Activated naive CD8-positive, alpha-beta T cell (primary cell): ENCODE results near the gene RGS9.
A peak's percentile ranks its signal among the peaks of the same experiment; 100 is the strongest.

ENCODE experiments used
- H3K27ac Mint-ChIP-seq: one replicate; pipeline ENCODE4 v1.8.0; 2021; ENCODE audit warnings: mixed read lengths
- H3K27me3 Mint-ChIP-seq: one replicate; pipeline ENCODE4 v1.8.0; 2021; ENCODE audit warnings: mixed read lengths
- H3K36me3 Mint-ChIP-seq: one replicate; pipeline ENCODE4 v1.8.0; 2021; ENCODE audit warnings: mixed read lengths
- H3K4me1 Mint-ChIP-seq: one replicate; pipeline ENCODE4 v1.8.0; 2021; ENCODE audit warnings: low read depth, mixed read lengths
- H3K4me3 Mint-ChIP-seq: one replicate; pipeline ENCODE4 v1.8.0; 2021; ENCODE audit warnings: mild to moderate bottlenecking, mixed read lengths
- H3K9me3 Mint-ChIP-seq: one replicate; pipeline ENCODE4 v1.8.0; 2021; ENCODE audit warnings: low read depth, mixed read lengths

The RGS9 gene

DNA sequence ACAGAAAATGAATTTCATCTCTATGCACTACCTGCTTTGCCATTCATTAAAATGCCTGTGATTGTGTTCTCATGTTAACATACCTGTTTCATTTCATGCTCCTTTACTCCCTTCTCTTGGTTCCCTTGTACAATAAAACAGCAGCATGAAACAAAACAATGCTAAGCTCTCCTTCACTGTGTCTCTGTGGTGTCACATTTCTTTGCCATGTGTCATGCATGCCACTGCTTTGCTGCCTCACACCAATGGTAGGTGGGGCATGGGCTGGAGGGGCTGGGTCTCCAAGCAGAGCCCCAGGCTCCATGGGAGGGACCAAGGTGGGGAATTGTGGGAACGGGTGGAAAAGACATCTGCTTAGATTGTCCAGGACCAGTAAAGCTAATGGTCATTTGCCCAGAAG, 83.6 kb downstream of the RGS9 start:
- no peaks in the 10 kb centered on the region for H3K4me1 Mint-ChIP-seq
- H3K9me3 Mint-ChIP-seq: no peaks in the 10 kb centered on the region
- H3K4me3 Mint-ChIP-seq: no peak overlapping the region
- H3K36me3 Mint-ChIP-seq: no peaks in the 10 kb centered on the region
- no peak overlapping the region for H3K27ac Mint-ChIP-seq
- peaks cover 7% of the 10 kb centered on the region for H3K27me3 Mint-ChIP-seq

GRCh38 chr17:65222214-65222738, 85.1 kb downstream of the RGS9 start:
- Mint-ChIP-seq H3K27ac (no peak overlapping the region), H3K27me3 (peaks cover 2% of the 10 kb centered on the region), H3K9me3 (no peaks in the 10 kb centered on the region), H3K36me3 (no peaks in the 10 kb centered on the region), H3K4me1 (no peaks in the 10 kb centered on the region), H3K4me3 (no peak overlapping the region)

- Mint-ChIP-seq H3K9me3 (no peaks in the 10 kb centered on the region), H3K36me3 (no peaks in the 10 kb centered on the region), H3K4me3 (no peak overlapping the region), H3K4me1 (peaks cover 22% of the 10 kb centered on the region), H3K27me3 (no peaks in the 10 kb centered on the region), H3K27ac (no peak overlapping the region)
Measured at GRCh38 chr17:65225061-65225460, 87.9 kb downstream of the RGS9 start.

GRCh38 chr17:65226227-65226626, 89.1 kb downstream of the RGS9 start:
- H3K27me3 Mint-ChIP-seq: no peaks in the 10 kb centered on the region
- no peaks in the 10 kb centered on the region for H3K9me3 Mint-ChIP-seq
- peaks cover 24% of the 10 kb centered on the region for H3K4me1 Mint-ChIP-seq
- H3K4me3 Mint-ChIP-seq: no peak overlapping the region
- no peaks in the 10 kb centered on the region for H3K36me3 Mint-ChIP-seq
- H3K27ac Mint-ChIP-seq: no peak overlapping the region

DNA sequence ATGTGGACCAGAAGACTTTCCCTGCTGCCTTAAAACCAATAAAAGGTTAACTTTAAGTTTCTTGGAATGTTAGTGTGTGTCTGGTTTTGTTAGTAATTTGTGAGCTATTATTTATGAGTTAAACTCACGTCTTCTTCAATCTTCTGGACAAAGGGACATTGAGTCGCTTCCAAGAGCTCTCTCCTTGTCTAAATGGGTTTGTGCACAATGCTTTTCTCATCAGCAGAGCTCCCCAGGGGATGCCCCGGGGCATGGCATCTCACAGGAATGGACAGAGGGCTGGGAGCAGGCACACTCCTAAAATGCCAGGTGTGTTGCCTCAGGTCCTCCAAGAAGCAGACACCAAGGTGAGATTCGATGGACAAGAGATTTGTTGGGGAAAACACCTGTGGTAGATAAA, 90.5 kb downstream of the RGS9 start:
- Mint-ChIP-seq H3K4me1 (peaks cover 26% of the 10 kb centered on the region), H3K27ac (no peak overlapping the region), H3K27me3 (no peaks in the 10 kb centered on the region), H3K36me3 (no peaks in the 10 kb centered on the region), H3K9me3 (no peaks in the 10 kb centered on the region), H3K4me3 (no peak overlapping the region)

DNA sequence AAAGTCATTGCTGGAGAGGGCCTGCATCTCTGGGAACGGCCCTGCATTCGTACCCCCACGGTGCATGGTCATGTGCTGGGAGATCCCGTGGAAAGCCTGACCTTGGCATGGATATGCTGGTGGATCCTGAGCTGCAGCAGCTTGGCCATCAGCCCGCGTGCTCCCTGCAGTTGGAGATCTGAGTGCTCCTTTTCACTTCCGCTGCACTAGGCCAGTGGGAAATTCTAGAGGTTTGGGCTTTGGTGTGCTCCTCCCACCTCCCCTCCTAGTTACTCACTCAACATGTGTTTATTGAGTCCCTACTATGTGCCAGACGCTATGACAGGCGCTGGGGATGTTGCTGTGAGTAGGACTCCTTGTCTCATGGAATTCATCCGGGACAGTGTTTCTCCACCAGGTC, 91.1 kb downstream of the RGS9 start:
- H3K4me3 Mint-ChIP-seq: peak overlapping the region; percentile 68
- no peaks in the 10 kb centered on the region for H3K9me3 Mint-ChIP-seq
- peak overlapping the region; percentile 89 for H3K27ac Mint-ChIP-seq
- H3K27me3 Mint-ChIP-seq: no peaks in the 10 kb centered on the region
- no peaks in the 10 kb centered on the region for H3K36me3 Mint-ChIP-seq
- peaks cover 26% of the 10 kb centered on the region for H3K4me1 Mint-ChIP-seq

DNA sequence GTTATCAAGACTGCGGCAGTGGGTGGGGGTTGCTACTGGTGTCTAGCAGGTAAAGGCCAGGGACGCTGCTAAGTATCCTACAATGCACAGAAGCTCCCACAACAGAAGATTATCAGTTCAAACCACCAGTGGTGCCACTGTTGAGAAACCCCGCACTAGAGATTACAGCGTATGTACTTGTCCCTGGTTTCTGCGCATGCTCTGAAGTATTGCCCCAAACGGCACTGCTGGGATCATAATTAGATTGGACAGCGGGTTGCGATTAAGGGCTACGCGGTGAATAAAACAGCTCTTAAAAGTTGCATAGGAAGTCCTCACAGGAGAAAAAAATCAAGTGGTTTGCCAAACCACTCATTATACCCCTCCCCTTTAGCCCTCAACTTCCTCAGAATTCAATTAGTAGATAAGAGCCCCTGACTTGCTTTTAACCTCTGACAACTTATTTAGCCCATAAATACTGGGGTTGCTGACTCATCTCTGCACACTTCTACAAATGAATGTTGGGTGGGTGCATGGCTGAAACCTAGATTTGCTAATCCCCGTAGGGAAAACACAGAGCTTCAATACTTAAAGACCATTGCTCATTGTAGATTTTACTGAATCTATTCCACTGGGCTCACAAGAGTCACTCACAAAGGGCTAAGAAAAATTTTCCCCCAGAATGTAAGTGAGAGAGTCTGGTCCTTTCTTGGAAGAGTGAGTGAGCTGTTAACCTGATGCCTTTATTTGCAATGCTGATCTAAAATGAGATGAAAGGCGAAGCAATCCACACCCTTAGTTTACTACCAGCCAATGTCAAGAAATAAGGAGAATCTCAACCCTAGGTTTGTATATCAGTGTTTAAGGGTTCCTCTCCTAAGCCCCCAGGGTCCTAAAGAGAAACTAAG, 91.8 kb downstream of the RGS9 start:
- Mint-ChIP-seq H3K4me3 (peak overlapping the region; percentile 68), H3K4me1 (peaks cover 26% of the 10 kb centered on the region), H3K9me3 (no peaks in the 10 kb centered on the region), H3K27me3 (no peaks in the 10 kb centered on the region), H3K27ac (peak overlapping the region; percentile 89), H3K36me3 (no peaks in the 10 kb centered on the region)

DNA sequence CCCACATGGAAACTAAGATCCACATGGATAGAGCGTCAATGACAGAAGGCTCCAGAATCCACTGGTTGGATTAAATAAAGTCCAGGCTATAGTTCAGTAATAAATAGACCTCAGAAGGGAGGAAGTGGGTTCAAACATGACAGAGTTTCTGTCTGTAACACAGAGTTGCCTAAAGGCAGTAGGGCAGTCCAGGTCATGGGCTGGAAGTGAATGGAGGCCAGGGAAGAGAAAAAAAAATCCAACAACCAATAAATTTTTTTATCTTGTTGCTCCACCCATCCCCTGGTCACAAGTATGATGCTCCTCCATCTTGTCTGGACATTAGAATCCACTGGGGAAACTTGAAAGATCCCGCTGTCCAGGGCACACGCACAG, 92.4 kb downstream of the RGS9 start:
- Mint-ChIP-seq H3K4me3 (peak overlapping the region; percentile 68), H3K27ac (peak overlapping the region; percentile 89), H3K27me3 (no peaks in the 10 kb centered on the region), H3K36me3 (no peaks in the 10 kb centered on the region), H3K9me3 (no peaks in the 10 kb centered on the region), H3K4me1 (peaks cover 26% of the 10 kb centered on the region)

GRCh38 chr17:65230040-65230439, 92.9 kb downstream of the RGS9 start:
- H3K36me3 Mint-ChIP-seq: no peaks in the 10 kb centered on the region
- peaks cover 26% of the 10 kb centered on the region for H3K4me1 Mint-ChIP-seq
- no peaks in the 10 kb centered on the region for H3K27me3 Mint-ChIP-seq
- no peak overlapping the region for H3K4me3 Mint-ChIP-seq
- no peaks in the 10 kb centered on the region for H3K9me3 Mint-ChIP-seq
- peak overlapping the region; percentile 89 for H3K27ac Mint-ChIP-seq

- peaks cover 2% of the 10 kb centered on the region for H3K36me3 Mint-ChIP-seq
- no peaks in the 10 kb centered on the region for H3K27me3 Mint-ChIP-seq
- peaks cover 3% of the 10 kb centered on the region for H3K9me3 Mint-ChIP-seq
- H3K4me3 Mint-ChIP-seq: no peak overlapping the region
- H3K27ac Mint-ChIP-seq: no peak overlapping the region
- peaks cover 26% of the 10 kb centered on the region for H3K4me1 Mint-ChIP-seq
Measured at GRCh38 chr17:65231086-65231485, 93.9 kb downstream of the RGS9 start.

- peak overlapping the region; percentile 38 for H3K27ac Mint-ChIP-seq
- H3K9me3 Mint-ChIP-seq: peaks cover 3% of the 10 kb centered on the region
- peaks cover 26% of the 10 kb centered on the region for H3K4me1 Mint-ChIP-seq
- H3K27me3 Mint-ChIP-seq: no peaks in the 10 kb centered on the region
- H3K36me3 Mint-ChIP-seq: peaks cover 2% of the 10 kb centered on the region
- no peak overlapping the region for H3K4me3 Mint-ChIP-seq
Measured at GRCh38 chr17:65231662-65232335, 94.6 kb downstream of the RGS9 start.

DNA sequence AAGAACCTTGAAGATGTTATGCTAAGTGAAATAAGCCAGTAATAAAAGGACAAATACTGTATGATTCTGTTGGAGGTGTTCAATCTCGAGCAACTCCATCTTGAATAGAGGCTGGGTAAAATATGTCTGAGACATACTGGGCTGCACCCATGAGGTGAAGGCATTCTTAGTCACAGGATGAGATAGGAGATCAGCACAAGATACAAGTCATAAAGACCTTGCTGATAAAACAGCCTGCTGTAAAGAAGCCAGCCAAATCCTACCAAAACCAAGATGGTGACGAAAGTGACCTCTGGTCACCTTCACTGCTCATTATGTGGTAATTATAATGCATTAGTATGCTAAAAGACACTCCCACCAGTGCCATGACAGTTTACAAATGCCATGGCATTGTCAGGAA, 98.1 kb downstream of the RGS9 start:
- Mint-ChIP-seq H3K36me3 (peaks cover 2% of the 10 kb centered on the region), H3K4me3 (no peak overlapping the region), H3K9me3 (peaks cover 3% of the 10 kb centered on the region), H3K4me1 (peaks cover 2% of the 10 kb centered on the region), H3K27me3 (no peaks in the 10 kb centered on the region), H3K27ac (no peak overlapping the region)

DNA sequence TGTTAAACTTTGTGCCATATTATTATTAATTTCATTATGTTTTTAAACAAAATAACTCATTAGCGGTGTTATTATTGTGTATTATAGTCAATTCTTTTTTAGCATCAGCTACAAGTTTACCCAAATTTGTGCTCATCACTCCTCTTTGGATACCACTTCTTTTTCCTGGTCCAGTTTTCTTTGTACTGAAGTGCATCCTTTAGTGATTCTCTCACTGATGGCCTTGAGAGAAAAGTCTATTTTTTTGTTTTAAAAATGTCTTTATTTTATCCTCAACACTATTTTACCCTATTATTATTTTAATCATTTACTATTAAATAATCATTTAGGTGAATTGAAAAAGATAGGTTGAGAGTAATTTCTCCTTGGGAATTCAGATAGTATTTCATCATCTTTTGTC, 99.2 kb downstream of the RGS9 start:
- H3K4me3 Mint-ChIP-seq: no peak overlapping the region
- H3K27me3 Mint-ChIP-seq: no peaks in the 10 kb centered on the region

GRCh38 chr17:65243838-65244625, 106.9 kb downstream of the RGS9 start:
- no peaks in the 10 kb centered on the region for H3K9me3 Mint-ChIP-seq
- H3K27me3 Mint-ChIP-seq: no peaks in the 10 kb centered on the region
- no peak overlapping the region for H3K27ac Mint-ChIP-seq
- H3K4me3 Mint-ChIP-seq: no peak overlapping the region
- peaks cover 7% of the 10 kb centered on the region for H3K4me1 Mint-ChIP-seq
- no peaks in the 10 kb centered on the region for H3K36me3 Mint-ChIP-seq

More for the DNA sequence above, 99.2 kb downstream of the RGS9 start:
- H3K4me1 Mint-ChIP-seq: peaks cover 2% of the 10 kb centered on the region
- no peak overlapping the region for H3K27ac Mint-ChIP-seq
- peaks cover 2% of the 10 kb centered on the region for H3K36me3 Mint-ChIP-seq
- peaks cover 3% of the 10 kb centered on the region for H3K9me3 Mint-ChIP-seq

GRCh38 chr17:65246252-65246651, 109.1 kb downstream of the RGS9 start:
- peaks cover 7% of the 10 kb centered on the region for H3K27me3 Mint-ChIP-seq
- no peaks in the 10 kb centered on the region for H3K36me3 Mint-ChIP-seq
- no peak overlapping the region for H3K27ac Mint-ChIP-seq
- H3K4me3 Mint-ChIP-seq: no peak overlapping the region
- peaks cover 7% of the 10 kb centered on the region for H3K4me1 Mint-ChIP-seq
- no peaks in the 10 kb centered on the region for H3K9me3 Mint-ChIP-seq
